HCT116 (cell line): ENCODE data around the gene RBM15B. TPM values are rescaled to one million over a fixed set of nuclear protein-coding genes. Genes with fewer than 3 reads are reported as not detected.

Experiments used
- ATAC-seq: fragments of 200-7000 bp; cut with Tn5 transposase; 2 replicates; pipeline ENCODE4 v1.9.1; 2020; ENCODE audit warnings: mild to moderate bottlenecking, moderate library complexity
- BruUV-seq: library from RNA; stranded (reverse); fragments of 400-500 nt; replicated peaks from 2 replicates; lab custom pipeline; 2021; lab: Mats Ljungman, UMichigan
- CTCF ChIA-PET: fragments of 300-600 bp; sonication (Branson Sonifier 250); formaldehyde crosslinking; loops from one replicate; lab custom pipeline; 2021; ENCODE audit warnings: antibody characterized with exemption; lab: Charles Lee
- POLR2A ChIA-PET: fragments of 300-600, 350-600 bp; sonication (Branson Sonifier 250); formaldehyde crosslinking; loops from one replicate; lab custom pipeline; 2021; ENCODE audit warnings: antibody characterized with exemption; lab: Charles Lee
- RAD21 ChIA-PET, 2 experiments: fragments of 300-600 bp; sonication (Branson Sonifier 250); formaldehyde crosslinking; loops; one replicate each; lab custom pipeline; 2023; ENCODE audit warnings: low total read pairs in 2 of 2; ENCODE audit not compliant: uncharacterized antibody in 2 of 2, unreplicated experiment in 2 of 2, low non-redundant PET in 1 of 2; lab: Charles Lee
- DNase-seq: peaks from one replicate; pipeline ENCODE4 v3.0.0-alpha.2; 2010; ENCODE audit warnings: low read depth, low spot score
- H2AFZ ChIP-seq: fragments of 200-600 bp; shearing (Covaris generic), sonication (generic); 2 replicates; pipeline ENCODE4 v1.6.1; 2017; ENCODE audit warnings: low read depth, mixed run types, mixed read lengths, antibody characterized with exemption, low read length; ENCODE audit not compliant: poor library complexity, severe bottlenecking
- H3K27ac ChIP-seq: 2 replicates; pipeline ENCODE4 v1.5.1; 2012; ENCODE audit warnings: low read depth, low read length
- H3K27me3 ChIP-seq: fragments of 200-600 bp; sonication (generic); 2 replicates; pipeline ENCODE4 v1.6.1; 2016; ENCODE audit warnings: mixed run types, low read length, mixed read lengths; ENCODE audit not compliant: insufficient read depth
- H3K36me3 ChIP-seq, 2 experiments: fragments of 200-500 bp in 1 of 2; fragments of 200-600 bp in 1 of 2; sonication (Bioruptor generic) in 1 of 2; sonication (generic) in 1 of 2; 2 replicates each; pipeline versions ENCODE4 v1.5.1 to v1.6.1; 2014 to 2016; ENCODE audit warnings: low read length in 2 of 2, inconsistent platforms in 1 of 2, mixed read lengths in 1 of 2, mixed run types in 1 of 2; ENCODE audit not compliant: insufficient read depth in 2 of 2, control insufficient read depth in 1 of 2
- H3K4me1 ChIP-seq, 2 experiments: fragments of 200-600 bp in 1 of 2; sonication (generic) in 1 of 2; 2 replicates each; pipeline versions ENCODE4 v1.5.1 to v1.6.1; 2012 to 2017; ENCODE audit warnings: low read length in 2 of 2, inconsistent platforms in 1 of 2, mild to moderate bottlenecking in 1 of 2, mixed read lengths in 1 of 2, mixed run types in 1 of 2, moderate library complexity in 1 of 2; ENCODE audit not compliant: insufficient read depth in 2 of 2, control insufficient read depth in 1 of 2
- H3K4me2 ChIP-seq: fragments of 200-600 bp; sonication (generic); 2 replicates; pipeline ENCODE4 v1.6.1; 2017; ENCODE audit warnings: mixed run types, low read length, mixed read lengths
- H3K4me3 ChIP-seq, 2 experiments: fragments of 200-600 bp in 1 of 2; sonication (generic) in 1 of 2; replicated peaks in 1 of 2; 2 replicates each; pipeline ENCODE4 v1.5.1; 2011 to 2016; ENCODE audit warnings: low read length in 2 of 2, control low read depth in 1 of 2, low read depth in 1 of 2, mild to moderate bottlenecking in 1 of 2, mixed read lengths in 1 of 2, mixed run types in 1 of 2
- H3K79me2 ChIP-seq: fragments of 200-600 bp; sonication (generic); 2 replicates; pipeline ENCODE4 v1.6.1; 2017; ENCODE audit warnings: mild to moderate bottlenecking, mixed run types, low read length, moderate library complexity, mixed read lengths; ENCODE audit not compliant: insufficient read depth
- H3K9ac ChIP-seq: fragments of 200-600 bp; sonication (generic); 2 replicates; pipeline ENCODE4 v1.6.1; 2016; ENCODE audit warnings: low read length, mixed read lengths
- H3K9me2 ChIP-seq: fragments of 200-600 bp; sonication (generic), shearing (Covaris generic); 2 replicates; pipeline ENCODE4 v1.6.1; 2017; ENCODE audit warnings: mixed run types, mild to moderate bottlenecking, moderate library complexity; ENCODE audit not compliant: insufficient read depth
- H3K9me3 ChIP-seq, 2 experiments: fragments of 200-500 bp in 1 of 2; fragments of 200-600 bp in 1 of 2; sonication (Bioruptor generic) in 1 of 2; sonication (generic) in 1 of 2; 2 replicates each; pipeline ENCODE4 v1.6.1; 2014 to 2017; ENCODE audit warnings: low read length in 2 of 2, mixed read lengths in 2 of 2, inconsistent platforms in 1 of 2, low read depth in 1 of 2, mild to moderate bottlenecking in 1 of 2, mixed run types in 1 of 2, moderate library complexity in 1 of 2; ENCODE audit not compliant: control insufficient read depth in 1 of 2, insufficient read depth in 1 of 2
- H4K20me1 ChIP-seq: fragments of 200-600 bp; sonication (generic), shearing (Covaris generic); 2 replicates; pipeline ENCODE4 v1.6.1; 2017; ENCODE audit warnings: mixed run types, mild to moderate bottlenecking, moderate library complexity; ENCODE audit not compliant: insufficient read depth
- CBX3 ChIP-seq: IDR thresholded peaks from 2 replicates; pipeline ENCODE4 v1.6.1; 2012; ENCODE audit warnings: low read depth
- EGR1 ChIP-seq: IDR thresholded peaks from 2 replicates; pipeline ENCODE4 v1.6.1; 2012; ENCODE audit warnings: low read depth
- ELF1 ChIP-seq: IDR thresholded peaks from 2 replicates; pipeline ENCODE4 v1.6.1; 2012; ENCODE audit warnings: low read depth, borderline replicate concordance
- EZH2 ChIP-seq: fragments of 200-600 bp; sonication (generic); IDR thresholded peaks from 2 replicates; pipeline ENCODE4 v1.6.1; 2017; ENCODE audit warnings: antibody characterized with exemption, mixed run types
- EZH2phosphoT487 ChIP-seq: fragments of 200-600 bp; IDR thresholded peaks from 2 replicates; pipeline ENCODE4 v1.6.1; 2018; ENCODE audit warnings: antibody characterized with exemption, borderline replicate concordance
- FOSL1 ChIP-seq: IDR thresholded peaks from 2 replicates; pipeline ENCODE4 v1.6.1; 2012; ENCODE audit warnings: low read depth
- JUND ChIP-seq: IDR thresholded peaks from 2 replicates; pipeline ENCODE4 v1.6.1; 2012
- MAX ChIP-seq: IDR thresholded peaks from 2 replicates; pipeline ENCODE4 v1.6.1; 2012
- POLR2A ChIP-seq: IDR thresholded peaks from 2 replicates; pipeline ENCODE4 v1.7.0; 2011; ENCODE audit warnings: borderline replicate concordance; ENCODE audit not compliant: insufficient read depth, insufficient read length; ENCODE audit errors: extremely low read depth
- POLR2AphosphoS5 ChIP-seq: IDR thresholded peaks from 2 replicates; pipeline ENCODE4 v1.6.1; 2011; ENCODE audit warnings: mild to moderate bottlenecking, low read depth, low read length, moderate library complexity
- RAD21 ChIP-seq: IDR thresholded peaks from 2 replicates; pipeline ENCODE4 v1.6.1; 2012; ENCODE audit warnings: low read depth, mild to moderate bottlenecking
- SIN3A ChIP-seq: IDR thresholded peaks from 2 replicates; pipeline ENCODE4 v1.6.1; 2012; ENCODE audit warnings: low read depth
- SP1 ChIP-seq: IDR thresholded peaks from 2 replicates; pipeline ENCODE4 v1.6.1; 2012; ENCODE audit warnings: low read depth
- TCF7L2 ChIP-seq: IDR thresholded peaks from 2 replicates; pipeline ENCODE4 v1.7.0; 2011; ENCODE audit warnings: borderline replicate concordance, inconsistent platforms; ENCODE audit not compliant: insufficient read depth, insufficient read length; ENCODE audit errors: extremely low read depth
- YY1 ChIP-seq: IDR thresholded peaks from 2 replicates; pipeline ENCODE4 v1.6.1; 2011; ENCODE audit warnings: low read length, low read depth, moderate library complexity, mild to moderate bottlenecking; ENCODE audit not compliant: insufficient replicate concordance; ENCODE audit errors: extremely low read depth
- ZFX ChIP-seq: fragments of 450-650 bp; IDR thresholded peaks from 2 replicates; pipeline ENCODE4 v1.6.1; 2017
- intact Hi-C: fragments of 100-400 bp; cut with micrococcal nuclease; formaldehyde crosslinking; loops from 2 replicates; pipeline ENCODE4 v1.10.0; 2022
- total RNA-seq: library from RNA; stranded (reverse); gene quantifications from one replicate; pipeline ENCODE4 v1.2.1, GENCODE V29; 2021; ENCODE audit not compliant: unreplicated experiment
- TF ChIP-seq, protein P1 (sequence below): IDR thresholded peaks from 2 replicates; pipeline ENCODE4 v1.6.1; 2012; ENCODE audit warnings: low read depth

The RBM15B gene
- total RNA-seq, 1 experiment from 2014 or later: 24.1 TPM

GRCh38 chr3:51354172-51354571 lies 36.9 kb upstream of the RBM15B start (continued):
- TF ChIP-seq, protein P1, sequence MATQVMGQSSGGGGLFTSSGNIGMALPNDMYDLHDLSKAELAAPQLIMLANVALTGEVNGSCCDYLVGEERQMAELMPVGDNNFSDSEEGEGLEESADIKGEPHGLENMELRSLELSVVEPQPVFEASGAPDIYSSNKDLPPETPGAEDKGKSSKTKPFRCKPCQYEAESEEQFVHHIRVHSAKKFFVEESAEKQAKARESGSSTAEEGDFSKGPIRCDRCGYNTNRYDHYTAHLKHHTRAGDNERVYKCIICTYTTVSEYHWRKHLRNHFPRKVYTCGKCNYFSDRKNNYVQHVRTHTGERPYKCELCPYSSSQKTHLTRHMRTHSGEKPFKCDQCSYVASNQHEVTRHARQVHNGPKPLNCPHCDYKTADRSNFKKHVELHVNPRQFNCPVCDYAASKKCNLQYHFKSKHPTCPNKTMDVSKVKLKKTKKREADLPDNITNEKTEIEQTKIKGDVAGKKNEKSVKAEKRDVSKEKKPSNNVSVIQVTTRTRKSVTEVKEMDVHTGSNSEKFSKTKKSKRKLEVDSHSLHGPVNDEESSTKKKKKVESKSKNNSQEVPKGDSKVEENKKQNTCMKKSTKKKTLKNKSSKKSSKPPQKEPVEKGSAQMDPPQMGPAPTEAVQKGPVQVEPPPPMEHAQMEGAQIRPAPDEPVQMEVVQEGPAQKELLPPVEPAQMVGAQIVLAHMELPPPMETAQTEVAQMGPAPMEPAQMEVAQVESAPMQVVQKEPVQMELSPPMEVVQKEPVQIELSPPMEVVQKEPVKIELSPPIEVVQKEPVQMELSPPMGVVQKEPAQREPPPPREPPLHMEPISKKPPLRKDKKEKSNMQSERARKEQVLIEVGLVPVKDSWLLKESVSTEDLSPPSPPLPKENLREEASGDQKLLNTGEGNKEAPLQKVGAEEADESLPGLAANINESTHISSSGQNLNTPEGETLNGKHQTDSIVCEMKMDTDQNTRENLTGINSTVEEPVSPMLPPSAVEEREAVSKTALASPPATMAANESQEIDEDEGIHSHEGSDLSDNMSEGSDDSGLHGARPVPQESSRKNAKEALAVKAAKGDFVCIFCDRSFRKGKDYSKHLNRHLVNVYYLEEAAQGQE: no peak
- TF ChIP-seq POLR2AphosphoS5 (no peak), RAD21 (no peak), YY1 (no peak), TCF7L2 (no peak), ZFX (no peak)

DNA sequence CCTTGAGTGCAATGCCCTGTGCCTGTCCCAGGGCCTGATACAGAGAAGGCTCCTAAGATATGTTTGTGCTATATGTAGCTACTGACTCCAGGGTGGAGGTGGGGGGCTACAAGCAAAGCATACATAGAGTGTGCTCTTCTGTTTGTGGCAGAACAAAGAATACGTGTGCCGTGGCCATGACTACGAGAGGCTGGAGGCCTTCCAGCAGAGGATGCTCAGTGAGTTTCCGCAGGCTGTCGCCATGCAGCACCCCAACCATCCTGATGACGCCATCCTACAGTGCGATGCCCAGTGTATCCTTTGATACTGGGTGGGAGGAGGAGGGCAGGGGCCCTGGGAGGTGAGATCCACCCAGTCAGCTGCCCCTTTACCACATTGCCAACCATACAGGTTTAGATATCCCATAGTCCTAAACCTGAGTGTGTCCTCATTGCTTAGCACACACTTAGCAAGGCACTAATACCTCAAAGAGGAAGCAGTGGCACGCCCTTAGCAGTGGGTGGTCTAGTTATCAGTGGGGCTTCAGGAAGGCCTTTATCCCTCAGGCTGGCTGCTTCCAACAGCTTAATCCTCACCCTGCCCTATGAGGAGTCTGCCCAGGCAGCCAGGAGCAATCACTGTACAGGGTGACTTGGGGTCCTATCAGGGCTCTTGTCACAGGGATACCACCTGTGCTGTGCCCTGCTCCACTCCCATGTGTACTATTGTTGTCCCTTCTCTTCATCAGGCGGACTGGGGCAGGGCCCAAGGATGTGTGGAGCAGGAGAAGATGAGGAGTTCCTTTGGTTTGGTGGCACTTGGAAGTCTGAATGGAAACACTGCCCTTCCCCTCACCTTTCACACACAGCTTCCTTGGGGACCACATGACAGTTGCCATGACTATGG lies 36.1 kb upstream of the RBM15B start:
- Histone ChIP-seq H3K4me3 (no peak overlapping the region), H3K36me3 (no peaks in the 10 kb centered on the region), H3K9me2 (no peaks in the 10 kb centered on the region), H3K4me2 (no peak overlapping the region), H3K4me1 (peaks cover 0 to 4% of the 10 kb centered on the region in 2 experiments; a peak in 1 of 4 replicates), H4K20me1 (no peaks in the 10 kb centered on the region), H3K79me2 (no peaks in the 10 kb centered on the region), H3K27me3 (no peaks in the 10 kb centered on the region), H3K9me3 (no peaks in the 10 kb centered on the region), H2AFZ (no peak overlapping the region), H3K27ac (no peak overlapping the region), H3K9ac (no peak overlapping the region)
- intact Hi-C loops: no loop called here
- no peak for DNase-seq
- RAD21 ChIA-PET: no interaction called here
- POLR2A ChIA-PET: no interaction called here
- CTCF ChIA-PET: interaction anchor here (1.3 kb wide), 1 partner anchor 10 kb away, joined by 3 read pairs; no protein-coding TSS in a partner anchor
- no peak for ATAC-seq
- BruUV-seq: no TSS peak
- TF ChIP-seq POLR2A (no peak), ELF1 (no peak), EZH2 (no peak), EZH2phosphoT487 (no peak), FOSL1 (no peak), MAX (no peak), SP1 (no peak), EGR1 (no peak), SIN3A (no peak), YY1 (no peak), JUND (no peak), CBX3 (no peak)
- TF ChIP-seq, protein P1: no peak
